GM10266 (cell line): ENCODE data around the gene SLAMF8.

ENCODE experiments used
- DNase-seq: peaks from one replicate; pipeline ENCODE4 v3.0.0; 2012; ENCODE audit errors: extremely low spot score
- TF ChIP-seq, protein P1 (sequence below): IDR thresholded peaks from 2 replicates; pipeline ENCODE4 v1.5.1; 2012; ENCODE audit warnings: mild to moderate bottlenecking, low read depth; ENCODE audit not compliant: control insufficient read depth, insufficient read depth; ENCODE audit errors: missing control alignments

The SLAMF8 gene

DNA sequence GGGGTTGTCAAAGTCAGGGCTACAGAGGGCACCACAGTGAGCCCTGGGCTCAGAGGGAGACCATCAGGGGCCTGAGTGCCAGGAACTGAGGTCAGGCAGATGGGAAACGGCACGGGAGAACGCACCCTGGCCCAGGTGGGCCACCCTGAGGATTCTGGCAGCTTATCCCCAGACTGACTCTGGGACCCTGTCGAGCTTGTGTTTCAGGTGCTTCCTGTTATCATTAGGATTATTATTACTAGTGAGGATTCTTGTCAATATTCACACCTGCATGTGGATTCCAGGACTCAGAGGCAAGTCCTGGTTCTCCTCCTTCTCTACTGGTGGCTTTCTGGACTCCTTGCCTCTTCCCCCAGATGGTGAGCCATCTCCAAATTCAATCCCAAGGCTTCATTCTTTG is 20.6 kb downstream of the SLAMF8 start:
- no peak for DNase-seq
- TF ChIP-seq, protein P1, sequence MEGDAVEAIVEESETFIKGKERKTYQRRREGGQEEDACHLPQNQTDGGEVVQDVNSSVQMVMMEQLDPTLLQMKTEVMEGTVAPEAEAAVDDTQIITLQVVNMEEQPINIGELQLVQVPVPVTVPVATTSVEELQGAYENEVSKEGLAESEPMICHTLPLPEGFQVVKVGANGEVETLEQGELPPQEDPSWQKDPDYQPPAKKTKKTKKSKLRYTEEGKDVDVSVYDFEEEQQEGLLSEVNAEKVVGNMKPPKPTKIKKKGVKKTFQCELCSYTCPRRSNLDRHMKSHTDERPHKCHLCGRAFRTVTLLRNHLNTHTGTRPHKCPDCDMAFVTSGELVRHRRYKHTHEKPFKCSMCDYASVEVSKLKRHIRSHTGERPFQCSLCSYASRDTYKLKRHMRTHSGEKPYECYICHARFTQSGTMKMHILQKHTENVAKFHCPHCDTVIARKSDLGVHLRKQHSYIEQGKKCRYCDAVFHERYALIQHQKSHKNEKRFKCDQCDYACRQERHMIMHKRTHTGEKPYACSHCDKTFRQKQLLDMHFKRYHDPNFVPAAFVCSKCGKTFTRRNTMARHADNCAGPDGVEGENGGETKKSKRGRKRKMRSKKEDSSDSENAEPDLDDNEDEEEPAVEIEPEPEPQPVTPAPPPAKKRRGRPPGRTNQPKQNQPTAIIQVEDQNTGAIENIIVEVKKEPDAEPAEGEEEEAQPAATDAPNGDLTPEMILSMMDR, result no peak

DNA sequence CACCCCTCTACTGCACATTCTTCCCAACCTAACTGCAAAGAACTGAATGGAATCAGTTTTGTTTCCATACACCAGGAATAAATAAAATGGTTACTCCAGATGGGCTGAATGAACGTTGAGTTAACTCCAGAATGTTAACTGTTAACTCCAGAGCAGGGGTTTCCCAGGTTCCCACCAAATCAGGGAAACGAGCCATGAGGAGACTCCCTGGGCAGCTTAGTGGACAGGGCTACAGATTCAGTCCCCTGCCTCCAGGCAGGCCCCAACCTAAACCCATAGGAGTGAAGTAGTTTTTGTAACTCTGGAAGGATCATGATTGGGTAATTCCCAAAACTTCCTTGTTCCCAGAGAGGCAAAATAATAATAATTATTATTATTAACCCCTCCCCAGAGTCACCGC is 21.7 kb downstream of the SLAMF8 start:
- no peak for DNase-seq
- TF ChIP-seq, protein P1, result no peak

DNA sequence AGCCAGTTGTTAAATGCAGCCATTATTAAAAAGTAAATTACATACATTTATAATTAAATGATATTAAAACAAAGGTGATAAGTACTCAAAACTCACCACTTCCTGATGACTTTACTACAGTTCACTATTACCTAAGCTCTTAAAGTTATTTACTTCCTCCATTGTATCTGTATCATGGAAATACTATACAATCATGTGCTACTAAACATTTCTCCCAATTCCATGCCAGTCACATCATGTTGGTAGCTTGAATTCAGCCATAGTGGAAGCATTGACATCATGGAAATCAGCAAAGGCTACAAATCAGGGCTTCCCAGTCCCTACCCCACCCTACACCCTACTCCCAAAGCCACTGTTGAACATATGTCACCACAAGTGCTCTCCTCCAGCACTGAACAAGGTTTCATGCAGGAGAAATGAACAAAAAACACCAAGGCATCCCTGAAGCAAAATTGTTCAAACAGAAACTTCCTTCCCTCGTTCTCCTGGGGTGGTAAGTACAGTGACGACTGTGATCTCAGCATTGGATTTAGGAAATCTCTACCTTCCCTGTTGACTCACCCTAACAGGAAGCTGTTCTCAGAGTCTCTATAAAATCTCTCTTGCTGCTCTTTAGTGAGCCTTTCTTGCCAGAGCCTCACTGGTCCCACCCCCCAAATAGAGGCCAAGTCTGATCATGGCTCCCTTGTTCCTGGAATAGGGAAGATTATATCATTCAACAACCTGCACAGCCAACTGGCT is 23.1 kb downstream of the SLAMF8 start:
- no peak for DNase-seq
- TF ChIP-seq, protein P1, result no peak

DNA sequence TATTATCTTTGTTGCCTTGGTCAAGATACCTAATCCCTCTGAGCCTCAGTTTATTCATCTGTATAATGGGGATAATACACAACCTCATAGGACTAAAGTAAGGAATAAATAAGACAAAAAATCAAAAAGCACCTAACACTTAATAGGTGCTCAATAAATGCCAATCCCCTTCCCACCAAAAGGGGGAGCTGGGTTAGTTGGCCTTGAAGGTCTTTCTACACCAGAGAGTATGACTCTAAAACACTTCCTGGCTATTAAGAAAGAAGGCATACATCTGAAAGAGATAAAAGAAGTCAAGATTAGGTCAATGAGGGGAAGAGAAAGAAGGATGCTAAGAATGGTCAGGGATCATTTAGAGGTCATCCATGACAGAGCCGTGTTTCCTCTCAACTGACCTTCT is 24.7 kb downstream of the SLAMF8 start:
- TF ChIP-seq, protein P1, result peak; percentile 16

DNA sequence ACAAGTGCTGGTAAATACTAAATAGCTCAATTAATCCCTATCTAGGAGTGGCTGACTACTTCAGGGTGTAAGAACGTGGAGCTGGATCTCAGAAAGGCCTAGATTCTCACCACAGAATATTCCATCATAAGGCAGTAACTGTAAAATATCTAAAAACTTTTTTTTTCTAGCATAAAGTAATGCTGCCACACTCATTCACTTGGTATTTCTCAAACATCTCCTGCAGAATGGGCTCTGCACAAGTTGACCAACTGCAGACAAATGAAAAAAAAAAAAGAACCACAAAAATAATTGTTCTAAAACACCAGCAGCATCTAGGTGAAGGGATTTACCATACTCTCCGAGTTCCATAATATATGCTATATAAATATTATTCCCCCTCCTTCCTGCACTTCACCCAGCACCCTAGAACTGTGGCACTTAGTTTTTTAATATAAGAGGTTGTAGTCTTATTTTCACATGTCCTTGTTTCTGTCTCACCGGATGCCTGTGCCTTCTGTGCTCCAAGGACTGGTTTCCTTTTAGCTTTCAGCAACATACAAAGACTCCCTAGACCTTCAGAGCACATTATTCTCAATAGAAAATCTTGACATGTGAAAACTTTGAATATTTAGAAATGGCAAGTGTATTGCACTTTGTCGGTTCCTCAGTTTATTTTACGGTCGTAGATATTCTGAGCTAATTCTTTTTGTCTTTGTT is 26.9 kb downstream of the SLAMF8 start:
- TF ChIP-seq, protein P1, result no peak
- DNase-seq, result no peak

More for the DNA sequence above, 24.7 kb downstream of the SLAMF8 start:
- no peak for DNase-seq

DNA sequence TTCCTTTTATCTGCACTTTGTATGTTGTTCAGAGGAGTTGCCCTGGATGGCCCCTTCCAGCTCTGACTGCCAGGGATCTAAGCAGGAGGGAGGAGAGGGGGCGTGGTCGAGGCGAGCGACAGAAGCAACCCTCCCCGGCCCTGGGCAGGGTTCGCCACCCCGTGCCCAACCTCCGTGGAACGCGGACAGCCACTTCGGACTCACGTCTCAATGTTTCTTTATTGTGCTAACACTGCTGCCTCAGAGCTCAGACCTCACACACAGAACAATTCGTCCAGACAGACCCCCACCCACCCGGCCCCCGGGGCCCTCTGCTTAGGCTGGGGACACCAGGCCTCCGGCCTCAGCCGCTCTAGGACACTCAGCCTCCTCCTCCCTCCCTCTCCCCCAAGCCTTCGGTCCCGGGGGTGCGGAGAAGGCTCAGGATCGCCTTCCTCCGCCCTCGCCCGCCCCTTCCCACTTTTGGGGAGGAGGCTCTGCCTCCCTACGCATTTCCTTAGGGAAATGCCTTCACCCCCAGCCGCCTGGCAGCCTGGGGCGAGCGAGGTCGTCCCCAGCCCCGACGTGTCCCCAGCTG is 27.5 kb downstream of the SLAMF8 start:
- DNase-seq, result no peak
- TF ChIP-seq, protein P1, result no peak
